ENCODE measurements around the gene PLEKHM1.
A peak's percentile ranks its signal among the peaks of the same experiment; 100 is the strongest.

DNA sequence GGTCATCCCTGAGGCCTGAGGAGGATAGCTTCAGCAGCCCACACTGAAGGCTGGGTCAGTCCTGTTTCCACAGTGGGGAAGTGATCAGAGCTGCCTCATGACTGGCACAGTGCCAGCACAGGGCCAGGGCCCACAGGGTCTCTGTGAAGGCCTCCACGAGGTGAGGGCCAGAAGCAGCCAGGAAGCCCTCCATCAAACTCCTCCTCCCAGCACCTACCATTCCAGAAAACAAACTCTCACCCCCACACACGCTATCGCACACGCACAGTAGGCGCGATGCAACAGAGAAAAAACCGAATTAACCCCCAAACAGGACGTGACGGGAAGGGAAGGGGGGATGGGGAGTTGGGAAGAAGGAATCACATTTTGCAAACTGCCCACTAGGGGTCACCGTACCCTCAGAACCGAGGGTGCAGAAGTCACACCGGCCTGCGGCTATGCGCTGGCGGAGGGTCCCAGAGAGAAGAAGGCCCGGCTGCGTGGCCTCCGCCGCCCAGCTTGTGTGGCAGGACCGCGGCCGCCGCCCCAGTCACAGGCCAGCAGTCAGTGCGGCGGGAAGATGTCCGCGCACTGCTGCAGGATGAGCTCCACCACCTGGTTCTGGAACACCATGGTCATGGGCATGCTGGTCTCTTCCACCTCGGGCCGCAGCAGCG lies 95.5 kb downstream of the PLEKHM1 start:
- TF ChIP-seq, protein P1, sequence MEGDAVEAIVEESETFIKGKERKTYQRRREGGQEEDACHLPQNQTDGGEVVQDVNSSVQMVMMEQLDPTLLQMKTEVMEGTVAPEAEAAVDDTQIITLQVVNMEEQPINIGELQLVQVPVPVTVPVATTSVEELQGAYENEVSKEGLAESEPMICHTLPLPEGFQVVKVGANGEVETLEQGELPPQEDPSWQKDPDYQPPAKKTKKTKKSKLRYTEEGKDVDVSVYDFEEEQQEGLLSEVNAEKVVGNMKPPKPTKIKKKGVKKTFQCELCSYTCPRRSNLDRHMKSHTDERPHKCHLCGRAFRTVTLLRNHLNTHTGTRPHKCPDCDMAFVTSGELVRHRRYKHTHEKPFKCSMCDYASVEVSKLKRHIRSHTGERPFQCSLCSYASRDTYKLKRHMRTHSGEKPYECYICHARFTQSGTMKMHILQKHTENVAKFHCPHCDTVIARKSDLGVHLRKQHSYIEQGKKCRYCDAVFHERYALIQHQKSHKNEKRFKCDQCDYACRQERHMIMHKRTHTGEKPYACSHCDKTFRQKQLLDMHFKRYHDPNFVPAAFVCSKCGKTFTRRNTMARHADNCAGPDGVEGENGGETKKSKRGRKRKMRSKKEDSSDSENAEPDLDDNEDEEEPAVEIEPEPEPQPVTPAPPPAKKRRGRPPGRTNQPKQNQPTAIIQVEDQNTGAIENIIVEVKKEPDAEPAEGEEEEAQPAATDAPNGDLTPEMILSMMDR (IDR thresholded peaks at IDR 0.05) = peak; percentile 78
- TF ChIP-seq, protein P2, sequence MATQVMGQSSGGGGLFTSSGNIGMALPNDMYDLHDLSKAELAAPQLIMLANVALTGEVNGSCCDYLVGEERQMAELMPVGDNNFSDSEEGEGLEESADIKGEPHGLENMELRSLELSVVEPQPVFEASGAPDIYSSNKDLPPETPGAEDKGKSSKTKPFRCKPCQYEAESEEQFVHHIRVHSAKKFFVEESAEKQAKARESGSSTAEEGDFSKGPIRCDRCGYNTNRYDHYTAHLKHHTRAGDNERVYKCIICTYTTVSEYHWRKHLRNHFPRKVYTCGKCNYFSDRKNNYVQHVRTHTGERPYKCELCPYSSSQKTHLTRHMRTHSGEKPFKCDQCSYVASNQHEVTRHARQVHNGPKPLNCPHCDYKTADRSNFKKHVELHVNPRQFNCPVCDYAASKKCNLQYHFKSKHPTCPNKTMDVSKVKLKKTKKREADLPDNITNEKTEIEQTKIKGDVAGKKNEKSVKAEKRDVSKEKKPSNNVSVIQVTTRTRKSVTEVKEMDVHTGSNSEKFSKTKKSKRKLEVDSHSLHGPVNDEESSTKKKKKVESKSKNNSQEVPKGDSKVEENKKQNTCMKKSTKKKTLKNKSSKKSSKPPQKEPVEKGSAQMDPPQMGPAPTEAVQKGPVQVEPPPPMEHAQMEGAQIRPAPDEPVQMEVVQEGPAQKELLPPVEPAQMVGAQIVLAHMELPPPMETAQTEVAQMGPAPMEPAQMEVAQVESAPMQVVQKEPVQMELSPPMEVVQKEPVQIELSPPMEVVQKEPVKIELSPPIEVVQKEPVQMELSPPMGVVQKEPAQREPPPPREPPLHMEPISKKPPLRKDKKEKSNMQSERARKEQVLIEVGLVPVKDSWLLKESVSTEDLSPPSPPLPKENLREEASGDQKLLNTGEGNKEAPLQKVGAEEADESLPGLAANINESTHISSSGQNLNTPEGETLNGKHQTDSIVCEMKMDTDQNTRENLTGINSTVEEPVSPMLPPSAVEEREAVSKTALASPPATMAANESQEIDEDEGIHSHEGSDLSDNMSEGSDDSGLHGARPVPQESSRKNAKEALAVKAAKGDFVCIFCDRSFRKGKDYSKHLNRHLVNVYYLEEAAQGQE (IDR thresholded peaks at IDR 0.05; ENCODE audit: insufficient read depth in 1 of 2, low read depth in 2 of 2, low read length in 1 of 2) = no peak

All from Panc1 (cell line).